Activated CD4-positive, alpha-beta T cell treated with anti-CD3 and anti-CD28 coated beads, Interleukin-2, amount 10 ng/mL, durations not matched to agents 7 days and 5 days (primary cell): ENCODE results near the gene NPPB. TPM values are rescaled to one million over a fixed set of nuclear protein-coding genes. Genes with fewer than 3 reads are reported as not detected.

Experiments used
- CTCF ChIA-PET: fragments of 350-600 bp; sonication (Branson Sonifier 250); formaldehyde crosslinking; loops from one replicate; lab custom pipeline; 2021; ENCODE audit warnings: antibody characterized with exemption; lab: Charles Lee
- POLR2A ChIA-PET: fragments of 350-600 bp; sonication (Branson Sonifier 250); formaldehyde crosslinking; loops from one replicate; lab custom pipeline; 2021; ENCODE audit warnings: antibody characterized with exemption; lab: Charles Lee
- DNase-seq: peaks from one replicate; pipeline ENCODE4 v3.0.0-alpha.2; 2020
- H3K27ac Mint-ChIP-seq: one replicate; pipeline ENCODE4 v1.8.0; 2021; ENCODE audit warnings: mild to moderate bottlenecking, moderate library complexity, mixed read lengths
- H3K27me3 Mint-ChIP-seq: one replicate; pipeline ENCODE4 v1.8.0; 2021; ENCODE audit warnings: mixed read lengths
- H3K36me3 Mint-ChIP-seq: one replicate; pipeline ENCODE4 v1.8.0; 2021; ENCODE audit warnings: low read depth, mixed read lengths
- H3K4me1 Mint-ChIP-seq: one replicate; pipeline ENCODE4 v1.8.0; 2021; ENCODE audit warnings: mixed read lengths
- H3K4me3 Mint-ChIP-seq: one replicate; pipeline ENCODE4 v1.8.0; 2021; ENCODE audit warnings: mild to moderate bottlenecking, moderate library complexity, mixed read lengths
- H3K9me3 Mint-ChIP-seq: one replicate; pipeline ENCODE4 v1.8.0; 2021; ENCODE audit warnings: mixed read lengths
- total RNA-seq, 2 experiments: library from RNA; stranded (reverse); gene quantifications; one replicate each; pipeline ENCODE4 v1.2.3, GENCODE V29; 2021

NPPB gene
- total RNA-seq, 2 experiments from 2014 or later: not detected

- ChIA-PET CTCF (interaction anchor here (1.3 to 3.2 kb wide), 3 partner anchors 9 to 28 kb away, joined by 3 to 10 read pairs (median 6); no protein-coding TSS in a partner anchor), POLR2A (no interaction called here)
- H3K27ac Mint-ChIP-seq: no peak overlapping the region
Observed at GRCh38 chr1:11879311-11880180, 20.8 kb upstream of the NPPB start.

GRCh38 chr1:11878891-11879190 lies 20.1 kb upstream of the NPPB start:
- Mint-ChIP-seq H3K4me1 (no peaks in the 10 kb centered on the region), H3K9me3 (no peaks in the 10 kb centered on the region), H3K27me3 (peaks cover 2% of the 10 kb centered on the region), H3K27ac (no peak overlapping the region), H3K4me3 (no peak overlapping the region), H3K36me3 (no peaks in the 10 kb centered on the region)
- DNase-seq: no peak
- ChIA-PET POLR2A (no interaction called here), CTCF (interaction anchor here (1.3 to 3.2 kb wide), 3 partner anchors 9 to 28 kb away, joined by 3 to 10 read pairs (median 6); no protein-coding TSS in a partner anchor)

More at GRCh38 chr1:11879311-11880180, 20.8 kb upstream of the NPPB start:
- Mint-ChIP-seq H3K9me3 (no peaks in the 10 kb centered on the region), H3K27me3 (peaks cover 2% of the 10 kb centered on the region), H3K36me3 (no peaks in the 10 kb centered on the region), H3K4me1 (no peaks in the 10 kb centered on the region), H3K4me3 (no peak overlapping the region)
- no peak for DNase-seq

- H3K27me3 Mint-ChIP-seq: peaks cover 2% of the 10 kb centered on the region
- no peak overlapping the region for H3K4me3 Mint-ChIP-seq
- H3K4me1 Mint-ChIP-seq: no peaks in the 10 kb centered on the region
- DNase-seq: no peak
- ChIA-PET CTCF (interaction anchor here (0.5 to 3.2 kb wide), 4 partner anchors 8 to 140 kb away, joined by 3 to 10 read pairs (median 4); no protein-coding TSS in a partner anchor), POLR2A (interaction anchor here (0.8 kb wide), 1 partner anchor 39 kb away, joined by 3 read pairs; no protein-coding TSS in a partner anchor)
- no peaks in the 10 kb centered on the region for H3K36me3 Mint-ChIP-seq
- H3K27ac Mint-ChIP-seq: no peak overlapping the region
- no peaks in the 10 kb centered on the region for H3K9me3 Mint-ChIP-seq
Observed at GRCh38 chr1:11878081-11878890, 19.5 kb upstream of the NPPB start.

- CTCF ChIA-PET: no interaction called here
- H3K9me3 Mint-ChIP-seq: no peaks in the 10 kb centered on the region
- no peaks in the 10 kb centered on the region for H3K36me3 Mint-ChIP-seq
- H3K4me3 Mint-ChIP-seq: no peak overlapping the region
- H3K27me3 Mint-ChIP-seq: peaks cover 2% of the 10 kb centered on the region
- H3K4me1 Mint-ChIP-seq: no peaks in the 10 kb centered on the region
- no peak overlapping the region for H3K27ac Mint-ChIP-seq
- no peak for DNase-seq
- POLR2A ChIA-PET: interaction anchor here (0.8 kb wide), 1 partner anchor 38 kb away, joined by 3 read pairs; no protein-coding TSS in a partner anchor
Observed at GRCh38 chr1:11877074-11877473, 18.3 kb upstream of the NPPB start.

- CTCF ChIA-PET: no interaction called here
- H3K27ac Mint-ChIP-seq: no peak overlapping the region
- H3K36me3 Mint-ChIP-seq: no peaks in the 10 kb centered on the region
- no peak overlapping the region for H3K4me3 Mint-ChIP-seq
- no peaks in the 10 kb centered on the region for H3K4me1 Mint-ChIP-seq
- no peak for DNase-seq
- POLR2A ChIA-PET: no interaction called here
- H3K9me3 Mint-ChIP-seq: no peaks in the 10 kb centered on the region
- peaks cover 3% of the 10 kb centered on the region for H3K27me3 Mint-ChIP-seq
Observed at GRCh38 chr1:11875094-11875493, 16.3 kb upstream of the NPPB start.

- H3K36me3 Mint-ChIP-seq: no peaks in the 10 kb centered on the region
- H3K27me3 Mint-ChIP-seq: peaks cover 3% of the 10 kb centered on the region
- CTCF ChIA-PET: no interaction called here
- no peak overlapping the region for H3K4me3 Mint-ChIP-seq
- no peaks in the 10 kb centered on the region for H3K9me3 Mint-ChIP-seq
- POLR2A ChIA-PET: no interaction called here
- no peaks in the 10 kb centered on the region for H3K4me1 Mint-ChIP-seq
- no peak overlapping the region for H3K27ac Mint-ChIP-seq
- no peak for DNase-seq
Observed at GRCh38 chr1:11874624-11875023, 15.9 kb upstream of the NPPB start.

GRCh38 chr1:11874258-11874562 lies 15.5 kb upstream of the NPPB start:
- Mint-ChIP-seq H3K36me3 (no peaks in the 10 kb centered on the region), H3K4me3 (no peak overlapping the region), H3K27ac (no peak overlapping the region), H3K4me1 (no peaks in the 10 kb centered on the region), H3K9me3 (no peaks in the 10 kb centered on the region), H3K27me3 (peaks cover 5% of the 10 kb centered on the region)
- ChIA-PET CTCF (no interaction called here), POLR2A (no interaction called here)
- DNase-seq: no peak

GRCh38 chr1:11873395-11874257 lies 14.9 kb upstream of the NPPB start:
- peaks cover 5% of the 10 kb centered on the region for H3K27me3 Mint-ChIP-seq
- no peak overlapping the region for H3K27ac Mint-ChIP-seq
- ChIA-PET CTCF (no interaction called here), POLR2A (no interaction called here)
- DNase-seq: no peak
- H3K4me1 Mint-ChIP-seq: no peaks in the 10 kb centered on the region
- no peaks in the 10 kb centered on the region for H3K36me3 Mint-ChIP-seq
- H3K9me3 Mint-ChIP-seq: no peaks in the 10 kb centered on the region
- no peak overlapping the region for H3K4me3 Mint-ChIP-seq

- no peaks in the 10 kb centered on the region for H3K9me3 Mint-ChIP-seq
- CTCF ChIA-PET: no interaction called here
- H3K4me3 Mint-ChIP-seq: no peak overlapping the region
- no peak overlapping the region for H3K27ac Mint-ChIP-seq
- H3K4me1 Mint-ChIP-seq: no peaks in the 10 kb centered on the region
- peaks cover 5% of the 10 kb centered on the region for H3K27me3 Mint-ChIP-seq
- H3K36me3 Mint-ChIP-seq: no peaks in the 10 kb centered on the region
- POLR2A ChIA-PET: interaction anchor here (0.9 kb wide), 1 partner anchor 38 kb away, joined by 3 read pairs; no protein-coding TSS in a partner anchor
- no peak for DNase-seq
Observed at GRCh38 chr1:11872545-11872944, 13.8 kb upstream of the NPPB start.

GRCh38 chr1:11869650-11870207 lies 11.0 kb upstream of the NPPB start:
- ChIA-PET POLR2A (no interaction called here), CTCF (interaction anchor here (1.0 to 2.1 kb wide), 4 partner anchors 9 to 31 kb away, joined by 3 to 10 read pairs (median 4); partner anchors contain the start of gene NPPA)
- Mint-ChIP-seq H3K27me3 (peaks cover 9% of the 10 kb centered on the region), H3K36me3 (no peaks in the 10 kb centered on the region), H3K4me3 (no peak overlapping the region), H3K27ac (no peak overlapping the region), H3K9me3 (no peaks in the 10 kb centered on the region), H3K4me1 (no peaks in the 10 kb centered on the region)
- no peak for DNase-seq

- Mint-ChIP-seq H3K9me3 (no peaks in the 10 kb centered on the region), H3K27ac (no peak overlapping the region), H3K36me3 (no peaks in the 10 kb centered on the region), H3K4me3 (no peak overlapping the region), H3K27me3 (peaks cover 11% of the 10 kb centered on the region), H3K4me1 (no peaks in the 10 kb centered on the region)
- ChIA-PET CTCF (interaction anchor here (1.0 to 2.1 kb wide), 3 partner anchors 10 to 31 kb away, joined by 3 to 10 read pairs (median 4); no protein-coding TSS in a partner anchor), POLR2A (no interaction called here)
- no peak for DNase-seq
Observed at GRCh38 chr1:11869104-11869503, 10.4 kb upstream of the NPPB start.

GRCh38 chr1:11868331-11868980 lies 9.7 kb upstream of the NPPB start:
- Mint-ChIP-seq H3K36me3 (no peaks in the 10 kb centered on the region), H3K27me3 (peaks cover 14% of the 10 kb centered on the region), H3K4me1 (no peaks in the 10 kb centered on the region), H3K27ac (no peak overlapping the region), H3K9me3 (no peaks in the 10 kb centered on the region), H3K4me3 (no peak overlapping the region)
- ChIA-PET POLR2A (no interaction called here), CTCF (no interaction called here)
- DNase-seq: no peak
